HUDEP-2 (cell line): ENCODE results near the gene ABCA10.

ENCODE experiments used
- DNase-seq, 76 experiments: peaks; one replicate each; lab custom pipeline; 2025; ENCODE audit not compliant: unreplicated experiment in 76 of 76; lab: John Stamatoyannopoulos, UW

Gene ABCA10

DNA sequence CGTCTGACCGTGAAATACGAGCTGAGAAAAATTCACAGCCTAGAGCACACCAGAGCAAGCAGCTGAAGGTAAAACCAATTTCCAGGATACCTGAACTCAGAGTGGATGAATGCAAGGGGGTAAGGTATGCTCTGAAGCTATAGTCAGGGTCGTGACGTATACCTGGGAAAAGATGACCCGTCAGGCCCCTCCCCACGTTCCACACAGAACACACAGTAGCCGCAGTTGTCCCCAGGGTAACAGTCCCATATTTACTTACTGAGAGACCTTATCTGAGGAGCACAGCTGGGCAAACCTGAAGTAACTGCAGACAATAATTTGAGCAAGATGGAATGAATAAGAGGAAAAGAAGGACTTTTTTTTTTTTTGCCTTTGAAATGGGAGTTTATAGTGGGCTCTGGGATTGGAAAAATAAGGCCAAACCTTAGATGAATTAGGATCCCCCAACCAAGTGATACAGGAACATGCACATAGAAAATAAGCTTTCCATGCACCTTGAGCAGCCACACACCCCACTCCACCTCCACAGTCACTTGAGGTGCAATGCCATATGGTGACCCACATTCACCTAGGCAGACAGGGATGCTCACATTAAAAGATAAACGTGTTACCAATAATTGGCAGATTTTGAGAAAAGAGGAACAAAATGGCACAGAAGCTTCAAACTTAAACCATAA, 124.9 kb downstream of the ABCA10 start:
- no peak for DNase-seq

DNA sequence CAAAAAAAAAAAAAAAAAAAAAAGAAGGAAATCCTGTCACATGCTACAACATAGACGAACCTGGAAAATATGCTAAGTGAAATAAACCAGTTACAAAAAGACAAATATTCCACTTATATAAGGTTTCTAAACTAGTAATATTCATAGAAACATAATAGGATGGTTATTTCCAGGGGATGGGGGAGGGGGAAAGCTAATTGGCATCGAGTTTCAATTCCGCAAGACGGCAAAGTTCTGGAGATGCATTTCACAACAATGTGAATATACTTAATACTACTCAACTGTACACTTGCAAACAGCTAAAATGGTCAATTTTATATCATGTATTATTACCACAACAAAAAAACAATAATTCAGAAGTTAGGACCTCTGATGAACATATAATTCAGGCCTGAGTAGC, 130.0 kb downstream of the ABCA10 start:
- no peak for DNase-seq
